Retinal pigment epithelial cell (primary cell): ENCODE measurements around the gene ASPRV1.
"Not testable (repeated sequence)": the region's sequence is repeated elsewhere in the genome, so short reads cannot be mapped to it uniquely, and the experiment has no call there.

Experiments
- DNase-seq: peaks from one replicate; pipeline ENCODE4 v3.0.0-alpha.2; 2010; ENCODE audit warnings: low read depth
- H3K4me3 ChIP-seq: 2 replicates; pipeline ENCODE4 v1.5.1; 2011; ENCODE audit warnings: mild to moderate bottlenecking, low read length, control low read depth, moderate library complexity
- CTCF ChIP-seq: conservative IDR thresholded peaks from 2 replicates; pipeline ENCODE4 v1.5.1; 2011; ENCODE audit warnings: low read depth, low read length, control low read depth, inconsistent platforms

The ASPRV1 gene

DNA sequence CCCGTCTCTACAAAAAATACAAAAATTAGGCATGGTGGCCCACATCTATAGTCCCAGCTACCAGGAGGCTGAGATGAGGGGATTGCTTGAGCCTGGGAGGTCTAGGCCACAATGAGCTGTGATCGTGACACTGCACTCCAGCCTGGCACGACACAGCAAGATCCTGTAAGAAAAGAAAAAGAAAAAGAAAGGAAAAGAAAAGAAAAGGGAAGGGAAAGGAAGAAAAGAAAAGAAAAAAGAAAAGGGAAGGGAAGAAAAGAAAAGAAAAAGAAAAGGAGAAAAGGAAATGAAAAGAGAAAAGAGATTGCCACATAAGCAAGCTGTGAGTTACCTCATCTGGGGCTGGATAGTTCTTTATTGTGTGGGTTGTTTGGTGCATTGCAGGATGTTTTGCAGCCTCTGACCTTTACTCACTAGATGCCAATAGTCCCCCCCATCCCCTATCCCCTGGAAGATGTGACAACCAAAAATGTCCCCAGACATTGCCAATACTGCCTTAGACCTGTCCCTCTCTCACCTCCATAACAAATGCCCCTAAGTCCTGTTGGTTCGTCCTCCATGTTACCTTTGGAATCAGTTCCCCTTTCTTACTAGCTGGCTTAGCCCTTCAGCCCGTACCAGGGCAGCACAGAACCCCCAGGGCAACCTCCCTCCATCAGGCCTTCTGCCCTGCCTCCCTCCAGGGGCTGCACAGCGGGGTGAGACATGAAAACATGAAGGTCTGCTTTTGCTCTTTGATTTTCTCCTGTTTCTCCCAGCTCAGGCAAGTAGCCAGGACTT is 8.9 kb downstream of the ASPRV1 start:
- DNase-seq: no peak
- no peak overlapping the region for H3K4me3 ChIP-seq
- no peak for TF ChIP-seq CTCF

GRCh38 chr2:69950671-69951070 is 10.8 kb downstream of the ASPRV1 start:
- DNase-seq, H3K4me3 ChIP-seq: not testable (repeated sequence)

- DNase-seq: no peak
- no peak for TF ChIP-seq CTCF
- H3K4me3 ChIP-seq: no peak overlapping the region
Observed at GRCh38 chr2:69950241-69950640, 11.2 kb downstream of the ASPRV1 start.

DNA sequence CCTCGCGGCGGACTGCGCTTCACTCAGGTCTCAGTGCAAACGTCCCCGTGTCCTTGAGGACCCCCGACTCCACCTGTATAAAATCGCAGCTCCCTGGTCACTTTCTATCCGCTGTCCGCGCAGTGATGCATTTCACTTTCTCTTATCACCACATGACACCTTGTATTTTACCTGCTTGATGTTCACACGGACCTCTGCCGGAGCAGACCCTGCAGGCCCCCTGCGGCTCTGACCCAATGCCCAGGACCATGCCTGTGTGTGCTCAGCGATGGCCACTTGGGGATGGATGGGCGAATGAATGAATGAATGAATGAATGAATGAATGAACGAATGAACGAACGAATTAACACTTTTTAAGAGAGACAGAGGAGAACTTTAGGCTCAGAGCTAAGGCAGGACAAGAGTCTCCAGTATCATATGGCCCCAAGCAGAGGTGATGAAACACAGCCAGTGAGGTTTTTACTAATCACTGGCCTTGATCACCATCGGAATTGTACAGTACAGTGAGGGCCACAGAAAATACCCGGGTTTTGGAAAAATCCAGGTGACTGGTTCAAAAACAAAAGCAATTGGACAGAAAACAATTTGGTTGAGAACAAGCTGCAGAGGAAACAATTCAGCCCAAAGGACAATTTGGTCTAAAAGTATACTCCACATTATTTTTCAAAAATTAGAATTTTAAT is 12.3 kb downstream of the ASPRV1 start:
- TF ChIP-seq CTCF: no peak
- no peak overlapping the region for H3K4me3 ChIP-seq
- no peak for DNase-seq

GRCh38 chr2:69948032-69948962 is 13.1 kb downstream of the ASPRV1 start:
- no peak for TF ChIP-seq CTCF
- DNase-seq: no peak
- peak overlapping the region; percentile 13 for H3K4me3 ChIP-seq

DNA sequence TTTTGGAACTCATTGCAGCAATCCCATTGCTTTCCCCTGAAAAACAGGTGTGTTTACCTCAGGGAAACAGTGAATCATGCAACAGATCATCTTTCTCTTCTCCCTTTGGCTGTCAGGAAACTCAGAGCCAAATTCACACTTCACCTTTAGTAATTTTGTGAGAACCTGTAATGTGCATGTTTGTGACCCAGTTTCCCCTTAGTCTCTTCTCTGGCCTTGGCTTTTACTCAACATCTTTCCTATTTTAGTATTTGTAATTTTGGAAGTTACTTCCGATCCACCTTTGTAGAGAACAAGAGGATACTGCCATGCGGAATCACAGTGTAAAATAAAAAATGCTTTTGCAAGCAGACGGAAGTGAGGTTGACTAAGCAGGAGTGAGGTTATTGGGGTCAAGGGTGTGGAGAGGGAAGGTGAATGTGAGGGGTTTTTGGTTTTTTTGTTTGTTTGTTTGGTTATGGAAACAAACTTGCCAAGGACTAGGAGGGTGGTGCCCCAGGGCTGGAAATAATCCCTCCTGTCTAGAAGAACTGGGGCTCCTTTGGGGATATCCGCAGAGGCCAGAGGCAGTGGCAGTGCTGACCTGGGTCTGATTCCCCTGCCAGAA is 14.0 kb downstream of the ASPRV1 start:
- no peak overlapping the region for H3K4me3 ChIP-seq
- no peak for TF ChIP-seq CTCF
- DNase-seq: no peak
